ENCODE measurements around the gene SLC9B1.

Gene SLC9B1, protein sequence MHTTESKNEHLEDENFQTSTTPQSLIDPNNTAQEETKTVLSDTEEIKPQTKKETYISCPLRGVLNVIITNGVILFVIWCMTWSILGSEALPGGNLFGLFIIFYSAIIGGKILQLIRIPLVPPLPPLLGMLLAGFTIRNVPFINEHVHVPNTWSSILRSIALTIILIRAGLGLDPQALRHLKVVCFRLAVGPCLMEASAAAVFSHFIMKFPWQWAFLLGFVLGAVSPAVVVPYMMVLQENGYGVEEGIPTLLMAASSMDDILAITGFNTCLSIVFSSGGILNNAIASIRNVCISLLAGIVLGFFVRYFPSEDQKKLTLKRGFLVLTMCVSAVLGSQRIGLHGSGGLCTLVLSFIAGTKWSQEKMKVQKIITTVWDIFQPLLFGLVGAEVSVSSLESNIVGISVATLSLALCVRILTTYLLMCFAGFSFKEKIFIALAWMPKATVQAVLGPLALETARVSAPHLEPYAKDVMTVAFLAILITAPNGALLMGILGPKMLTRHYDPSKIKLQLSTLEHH

GRCh38 chr4:103019308-103020124 lies at the start of gene SLC9B1:
SLC9B1 (minus strand) TSS chr4:103019705; CDS start chr4:102991711, 27,994 bp downstream.
- DNase-seq: peak; percentile 95

DNA sequence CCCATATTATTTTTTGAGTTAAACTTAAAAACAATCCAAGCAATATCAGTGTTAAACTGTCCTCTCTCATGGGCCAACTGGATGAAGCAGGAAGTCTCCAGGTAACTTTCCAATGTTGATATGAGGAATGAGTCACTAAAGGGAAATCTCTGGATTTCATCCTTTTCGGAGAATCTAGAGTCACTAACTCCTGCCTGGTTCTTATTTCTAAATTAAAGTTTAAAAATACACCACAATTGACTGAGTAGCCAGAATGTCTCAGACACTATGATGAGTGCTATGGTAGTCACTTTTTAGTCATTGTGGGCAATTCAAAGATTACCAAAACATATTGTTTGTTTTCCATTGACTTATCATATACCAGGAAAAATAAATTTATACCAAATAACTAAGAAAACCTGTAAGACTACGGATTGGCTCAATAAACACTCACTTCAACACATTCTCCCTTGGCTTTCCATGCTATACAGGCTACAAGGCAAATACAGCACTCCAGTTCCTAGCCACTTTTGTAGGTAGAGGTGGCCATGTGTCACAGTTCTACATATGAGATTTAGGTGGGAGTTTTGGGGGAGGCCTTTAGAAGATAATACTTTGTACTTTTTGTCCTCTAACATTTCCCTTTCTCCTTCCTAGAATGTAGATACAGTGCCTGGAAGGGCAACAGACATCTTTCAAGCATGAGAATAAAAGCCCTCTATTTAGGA lies 48.5 kb upstream of the SLC9B1 start:
- DNase-seq: peak; percentile 8

DNA sequence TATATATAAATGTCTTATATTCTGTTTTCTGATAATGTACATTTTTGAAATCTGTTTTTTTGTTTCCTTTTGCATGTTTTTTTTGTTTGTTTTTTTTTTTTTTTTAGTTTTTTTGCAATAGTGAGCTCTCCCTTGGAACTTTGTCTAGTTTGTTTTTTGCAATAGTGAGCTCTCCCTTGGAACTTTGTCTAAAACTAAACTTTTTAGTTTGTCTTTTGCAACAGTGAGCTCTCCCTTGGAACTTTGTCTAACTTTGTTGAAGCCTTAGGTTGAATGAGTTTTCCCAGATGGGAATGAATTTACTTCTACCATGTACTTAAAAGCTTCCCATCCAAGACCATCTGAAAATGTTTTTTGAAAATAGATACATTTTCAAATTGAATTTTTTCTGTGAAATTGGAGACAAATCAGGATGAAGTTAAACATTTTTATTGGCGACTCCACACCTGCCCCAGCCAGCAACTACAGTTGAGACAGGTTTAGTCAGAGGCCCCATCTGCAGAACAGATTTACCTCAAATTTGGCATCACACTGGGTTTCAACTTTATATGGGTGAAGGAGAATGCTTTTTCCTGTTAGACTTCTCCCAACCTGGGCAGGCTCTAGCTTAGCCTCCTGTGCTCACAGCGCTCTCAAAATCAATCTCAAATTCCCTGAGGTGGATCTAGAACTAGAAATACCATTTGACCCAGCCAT lies 41.1 kb upstream of the SLC9B1 start:
- no peak for DNase-seq

DNA sequence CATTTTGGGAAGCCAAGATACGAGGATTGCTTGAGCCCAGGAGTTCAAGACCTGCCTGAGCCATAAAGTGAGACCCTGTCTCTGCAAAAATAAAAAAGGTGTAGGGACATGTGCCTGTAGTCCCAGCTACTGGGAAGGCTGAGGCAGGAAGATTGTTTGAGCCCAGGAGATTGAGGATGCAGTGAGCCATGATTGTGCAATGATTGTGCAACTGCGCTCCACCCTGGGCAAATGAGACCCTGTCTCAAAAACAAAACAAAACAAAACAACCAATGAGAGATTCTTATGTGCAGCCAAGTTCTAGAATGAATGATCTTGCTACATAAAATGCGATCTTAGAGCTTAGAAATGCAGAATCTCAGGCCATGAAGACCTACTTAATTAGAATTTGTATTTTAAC lies 34.5 kb upstream of the SLC9B1 start:
- DNase-seq: no peak

DNA sequence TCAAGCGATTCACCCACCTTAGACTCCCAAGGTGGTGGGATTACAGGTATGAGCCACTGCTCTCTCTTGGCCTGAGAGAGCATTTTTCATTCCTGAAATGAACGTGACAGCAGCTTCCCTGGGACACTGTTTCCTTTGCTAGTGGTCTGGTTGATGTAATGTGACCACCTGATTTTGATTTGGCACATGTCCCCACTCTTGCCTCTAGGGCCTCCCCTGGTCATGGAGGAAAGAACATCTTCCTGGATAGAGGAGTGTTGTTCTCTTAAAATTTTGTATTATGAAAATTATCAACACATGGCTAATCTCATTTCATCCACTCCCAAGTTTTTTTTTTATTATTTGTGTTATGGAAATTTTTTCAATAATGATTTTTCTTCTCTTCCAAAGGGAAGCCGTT lies 33.3 kb upstream of the SLC9B1 start:
- DNase-seq: no peak

- DNase-seq: no peak
Observed at GRCh38 chr4:103052145-103052544, 32.6 kb upstream of the SLC9B1 start.

- no peak for DNase-seq
Observed at GRCh38 chr4:103050736-103051436, 31.4 kb upstream of the SLC9B1 start.

- peak; percentile 20 for DNase-seq
Observed at GRCh38 chr4:103046416-103047290, 27.1 kb upstream of the SLC9B1 start.

DNA sequence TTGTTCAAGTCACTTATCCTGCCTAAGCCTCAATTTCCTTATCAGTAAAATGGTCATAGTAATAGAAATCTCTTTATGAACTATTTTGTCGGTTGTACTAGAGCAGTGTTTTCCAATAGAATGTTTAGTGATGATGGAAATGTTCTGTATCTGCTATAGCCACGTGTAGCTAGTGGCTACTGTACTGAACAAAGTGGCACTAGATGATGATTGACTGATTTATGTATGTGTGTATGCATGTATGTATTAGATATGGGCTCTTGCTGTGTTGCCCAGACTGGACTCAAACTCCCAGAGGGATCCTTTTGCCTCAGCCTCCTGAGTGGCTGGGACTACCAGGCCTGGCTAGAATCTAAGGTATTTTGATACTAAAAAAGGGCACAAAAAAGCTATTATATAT lies 24.7 kb upstream of the SLC9B1 start:
- DNase-seq: no peak

- no peak for DNase-seq
Observed at GRCh38 chr4:103036169-103036568, 16.7 kb upstream of the SLC9B1 start.

GRCh38 chr4:103032574-103032973 lies 13.1 kb upstream of the SLC9B1 start:
- peak; percentile 38 for DNase-seq

DNA sequence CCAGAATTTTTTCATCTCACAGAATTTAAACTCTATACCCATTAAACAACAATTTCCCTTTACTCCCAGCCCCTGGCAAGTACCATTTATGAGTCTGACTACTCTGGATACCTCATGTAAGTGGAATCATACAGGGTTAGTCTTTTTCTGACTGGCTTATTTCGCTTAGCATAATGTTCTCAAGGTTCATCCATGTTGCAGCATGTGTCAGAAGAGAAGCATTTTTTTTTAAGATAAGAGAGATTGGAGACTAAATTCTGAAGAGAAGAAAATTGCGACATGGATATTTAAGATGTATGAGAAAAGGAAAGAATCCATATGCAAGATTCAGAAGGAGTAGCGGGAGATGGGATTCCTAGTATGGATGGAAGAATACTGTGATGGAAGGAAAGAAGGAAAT lies 11.3 kb upstream of the SLC9B1 start:
- DNase-seq: peak; percentile 58

- DNase-seq: no peak
Observed at GRCh38 chr4:103029300-103029699, 9.8 kb upstream of the SLC9B1 start.

DNA sequence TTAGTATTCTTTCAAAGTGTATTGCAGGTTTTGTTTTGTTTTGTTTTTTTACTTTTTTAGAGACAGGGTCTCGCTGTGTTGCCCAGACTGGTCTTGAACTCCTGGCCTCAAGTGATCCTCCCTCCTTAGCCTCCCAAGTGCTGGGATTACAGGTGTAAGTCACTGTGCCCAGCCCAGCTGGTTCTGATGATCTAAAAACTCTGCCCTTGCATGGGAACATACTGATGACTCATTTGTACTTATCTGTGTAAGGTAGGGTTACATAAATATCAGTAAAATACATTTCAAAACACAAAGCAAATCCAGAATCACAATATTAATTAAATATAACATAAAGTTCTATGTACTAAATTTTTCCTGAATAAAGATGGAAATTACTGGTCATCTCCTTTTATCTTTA lies 7.4 kb upstream of the SLC9B1 start:
- DNase-seq: peak; percentile 14

- DNase-seq: no peak
Observed at GRCh38 chr4:103024996-103025395, 5.5 kb upstream of the SLC9B1 start.

DNA sequence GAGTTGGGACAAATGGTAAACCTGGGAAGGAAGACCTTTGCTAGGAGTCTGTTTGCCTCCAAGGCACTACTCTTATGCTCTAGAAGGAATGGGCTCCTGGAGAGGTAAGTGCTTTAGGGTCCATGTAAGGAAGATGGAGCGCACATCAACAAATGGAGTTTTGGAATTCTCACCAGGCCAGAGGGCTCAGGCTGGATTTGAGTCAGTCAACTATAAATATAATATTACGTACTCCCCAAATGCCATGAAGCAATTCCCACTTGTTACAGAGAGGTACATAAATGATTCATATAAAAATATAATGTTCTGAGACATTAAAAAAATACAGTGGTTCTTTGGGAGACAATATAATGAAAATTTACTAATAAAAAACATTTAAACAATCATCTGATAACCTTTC lies 1.6 kb upstream of the SLC9B1 start:
- no peak for DNase-seq

DNA sequence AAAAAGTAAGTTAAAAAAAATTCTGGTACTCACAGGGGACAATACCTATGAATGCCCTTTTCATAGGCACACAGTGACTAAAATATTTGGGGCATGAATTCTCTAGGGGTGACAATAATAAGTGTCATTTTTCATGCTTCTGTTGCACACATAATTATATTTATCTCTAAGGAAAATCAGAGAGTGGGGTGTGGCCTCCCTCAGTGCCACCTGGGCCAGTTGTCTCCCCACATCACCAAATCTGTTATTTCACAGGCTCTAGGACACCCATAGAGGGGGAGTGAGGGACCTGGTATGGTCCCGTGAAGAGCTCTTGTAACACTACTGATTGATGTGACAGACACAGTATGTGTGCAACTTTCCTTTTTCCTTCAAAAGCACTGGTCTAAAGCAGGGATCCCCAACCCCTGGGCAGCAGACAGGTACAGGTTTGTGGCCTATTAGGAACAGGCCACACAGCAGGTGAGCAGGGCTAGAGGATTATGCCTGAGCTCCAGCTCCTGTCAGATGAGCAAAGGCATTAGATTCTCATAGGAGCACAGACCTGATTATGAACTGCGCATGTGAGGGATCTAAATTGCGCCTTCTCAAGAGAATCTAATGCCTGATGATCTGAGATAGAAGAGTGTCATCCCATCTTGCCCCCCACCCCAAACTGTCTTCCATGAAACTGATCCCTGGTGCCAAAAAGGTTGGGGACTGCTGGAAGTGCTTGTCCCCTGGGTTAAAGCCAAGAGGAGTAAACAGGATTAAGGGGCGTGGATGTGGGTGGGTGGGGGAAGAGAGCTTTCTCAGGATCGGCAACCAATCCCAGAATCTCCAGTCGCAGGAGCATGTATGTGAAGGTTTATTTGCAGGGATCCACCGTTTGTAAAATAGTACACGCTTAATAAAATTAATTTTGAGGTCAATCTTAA lies 856 bp downstream of the SLC9B1 start:
- DNase-seq: no peak

DNA sequence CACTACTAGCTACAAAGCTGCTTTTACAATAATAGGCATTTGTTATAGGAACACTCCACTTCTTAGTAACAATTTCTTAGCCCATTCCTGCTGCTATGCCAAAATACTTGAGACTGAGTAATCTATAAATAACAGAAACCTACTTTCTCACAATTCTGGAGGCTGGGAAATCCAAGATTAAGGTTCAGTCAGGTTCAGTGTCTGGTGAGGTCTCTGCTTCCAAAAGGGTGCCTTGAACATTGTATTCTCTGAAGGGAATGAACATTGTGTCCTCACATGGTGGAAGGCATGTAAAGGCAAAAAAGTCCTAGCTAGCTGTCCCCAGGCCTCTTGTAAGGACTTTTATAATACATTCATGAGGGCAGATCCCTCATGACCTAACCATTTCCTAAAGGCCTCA lies 7.0 kb downstream of the SLC9B1 start:
- no peak for DNase-seq

DNA sequence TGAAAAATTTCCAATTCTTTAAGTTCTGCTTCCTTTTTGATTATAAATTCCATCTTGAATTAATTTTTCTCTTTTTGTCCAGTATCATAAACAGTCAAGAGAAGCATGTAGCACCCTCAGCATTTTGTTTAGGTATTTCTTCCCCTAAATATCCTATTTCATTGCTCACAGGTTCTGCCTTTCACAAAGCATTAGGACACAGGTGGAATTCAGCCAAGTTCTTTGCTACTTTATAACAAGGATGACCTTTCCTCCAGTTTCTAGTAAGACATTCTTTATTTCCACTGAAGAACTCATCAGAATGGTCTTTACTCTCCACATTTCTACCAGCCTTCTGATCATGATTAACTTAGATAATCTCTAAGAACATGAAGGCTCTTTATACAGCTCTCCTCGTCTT lies 7.4 kb downstream of the SLC9B1 start:
- peak; percentile 69 for DNase-seq

Data from NCI-H226 (cell line).